Measurements from ENCODE around the gene TPCN2. TPM values are rescaled to one million over a fixed set of nuclear protein-coding genes. Genes with fewer than 3 reads are reported as not detected.

The TPCN2 gene
- total and polyA plus RNA-seq, 2 donors from 2014 or later, result 12.9 to 22.4 TPM

DNA sequence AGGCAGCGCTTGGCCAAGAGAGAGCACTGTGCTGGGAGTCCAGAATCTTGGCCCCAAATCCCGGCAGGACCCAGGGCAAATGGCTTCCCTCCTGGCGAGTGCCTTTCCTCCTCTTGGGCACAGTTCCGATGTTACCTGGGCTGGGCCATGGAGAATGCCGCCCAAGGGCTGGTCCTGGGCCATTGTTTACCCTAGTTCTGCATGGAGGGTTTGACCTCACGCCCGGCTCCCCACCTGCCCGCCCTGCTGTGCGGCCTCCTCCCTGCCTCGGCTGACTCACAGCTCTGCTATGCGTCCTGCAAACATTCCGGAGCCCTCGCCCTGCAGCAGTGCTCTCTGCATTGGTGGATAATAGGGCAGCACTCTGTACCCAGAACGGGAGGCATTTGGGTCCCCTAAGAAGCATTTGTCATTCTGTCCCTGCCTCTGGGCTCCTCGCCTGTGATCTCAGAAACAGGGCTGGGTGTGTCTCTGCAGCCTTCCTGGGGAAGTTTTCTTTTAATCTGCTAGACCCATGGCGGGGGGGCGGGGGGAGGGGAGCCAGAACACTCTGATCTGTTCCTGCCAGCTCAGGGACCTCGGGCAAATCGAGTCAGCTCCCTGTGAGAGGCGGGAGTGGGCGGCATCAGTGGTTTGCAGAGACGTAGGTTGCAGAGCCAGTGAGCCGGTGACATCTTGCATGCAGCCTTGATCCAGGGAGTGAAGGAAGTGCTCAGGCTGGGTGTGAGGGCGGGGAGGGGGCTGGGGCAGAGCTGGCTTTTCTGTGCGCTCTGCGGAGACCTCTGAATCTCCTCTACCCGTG, 74.1 kb downstream of the TPCN2 start:
- peaks cover 0 to 9% (median 0%) of the 10 kb centered on the region in 3 donors for H3K9me3 ChIP-seq (ENCODE audit: control insufficient read depth in 2 of 3, insufficient read depth in 1 of 3, low read length in 3 of 3)
- peaks cover 0 to 35% (median 25%) of the 10 kb centered on the region in 3 donors for H3K4me1 ChIP-seq (ENCODE audit: control insufficient read depth in 2 of 3, insufficient read depth in 2 of 3, low read depth in 1 of 3, low read length in 3 of 3)
- H3K36me3 ChIP-seq (ENCODE audit: control insufficient read depth in 2 of 3, insufficient read depth in 3 of 3, low read length in 3 of 3), result no peaks in the 10 kb centered on the region
- FAIRE-seq (no peak), DNase-seq (peak; percentile 88 to 97 (median 92))
- TF ChIP-seq, protein P1, sequence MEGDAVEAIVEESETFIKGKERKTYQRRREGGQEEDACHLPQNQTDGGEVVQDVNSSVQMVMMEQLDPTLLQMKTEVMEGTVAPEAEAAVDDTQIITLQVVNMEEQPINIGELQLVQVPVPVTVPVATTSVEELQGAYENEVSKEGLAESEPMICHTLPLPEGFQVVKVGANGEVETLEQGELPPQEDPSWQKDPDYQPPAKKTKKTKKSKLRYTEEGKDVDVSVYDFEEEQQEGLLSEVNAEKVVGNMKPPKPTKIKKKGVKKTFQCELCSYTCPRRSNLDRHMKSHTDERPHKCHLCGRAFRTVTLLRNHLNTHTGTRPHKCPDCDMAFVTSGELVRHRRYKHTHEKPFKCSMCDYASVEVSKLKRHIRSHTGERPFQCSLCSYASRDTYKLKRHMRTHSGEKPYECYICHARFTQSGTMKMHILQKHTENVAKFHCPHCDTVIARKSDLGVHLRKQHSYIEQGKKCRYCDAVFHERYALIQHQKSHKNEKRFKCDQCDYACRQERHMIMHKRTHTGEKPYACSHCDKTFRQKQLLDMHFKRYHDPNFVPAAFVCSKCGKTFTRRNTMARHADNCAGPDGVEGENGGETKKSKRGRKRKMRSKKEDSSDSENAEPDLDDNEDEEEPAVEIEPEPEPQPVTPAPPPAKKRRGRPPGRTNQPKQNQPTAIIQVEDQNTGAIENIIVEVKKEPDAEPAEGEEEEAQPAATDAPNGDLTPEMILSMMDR (IDR thresholded peaks at IDR 0.05; ENCODE audit: borderline replicate concordance, extremely low read depth, insufficient read depth), result no peak
- H3K27ac ChIP-seq (ENCODE audit: low read depth in 2 of 2, low read length in 2 of 2), result peak overlapping the region; percentile 47 to 89
- H3K9ac ChIP-seq (ENCODE audit: low read length in 3 of 3), result peak overlapping the region in 1 of 3 donors; percentile 58
- H3K27me3 ChIP-seq (ENCODE audit: control insufficient read depth, insufficient read depth, low read length), result no peaks in the 10 kb centered on the region
- no peak overlapping the region for H3K4me3 ChIP-seq (ENCODE audit: low read length in 3 of 3)
- intact Hi-C loops (cut with DNase I), result no loop called here

DNA sequence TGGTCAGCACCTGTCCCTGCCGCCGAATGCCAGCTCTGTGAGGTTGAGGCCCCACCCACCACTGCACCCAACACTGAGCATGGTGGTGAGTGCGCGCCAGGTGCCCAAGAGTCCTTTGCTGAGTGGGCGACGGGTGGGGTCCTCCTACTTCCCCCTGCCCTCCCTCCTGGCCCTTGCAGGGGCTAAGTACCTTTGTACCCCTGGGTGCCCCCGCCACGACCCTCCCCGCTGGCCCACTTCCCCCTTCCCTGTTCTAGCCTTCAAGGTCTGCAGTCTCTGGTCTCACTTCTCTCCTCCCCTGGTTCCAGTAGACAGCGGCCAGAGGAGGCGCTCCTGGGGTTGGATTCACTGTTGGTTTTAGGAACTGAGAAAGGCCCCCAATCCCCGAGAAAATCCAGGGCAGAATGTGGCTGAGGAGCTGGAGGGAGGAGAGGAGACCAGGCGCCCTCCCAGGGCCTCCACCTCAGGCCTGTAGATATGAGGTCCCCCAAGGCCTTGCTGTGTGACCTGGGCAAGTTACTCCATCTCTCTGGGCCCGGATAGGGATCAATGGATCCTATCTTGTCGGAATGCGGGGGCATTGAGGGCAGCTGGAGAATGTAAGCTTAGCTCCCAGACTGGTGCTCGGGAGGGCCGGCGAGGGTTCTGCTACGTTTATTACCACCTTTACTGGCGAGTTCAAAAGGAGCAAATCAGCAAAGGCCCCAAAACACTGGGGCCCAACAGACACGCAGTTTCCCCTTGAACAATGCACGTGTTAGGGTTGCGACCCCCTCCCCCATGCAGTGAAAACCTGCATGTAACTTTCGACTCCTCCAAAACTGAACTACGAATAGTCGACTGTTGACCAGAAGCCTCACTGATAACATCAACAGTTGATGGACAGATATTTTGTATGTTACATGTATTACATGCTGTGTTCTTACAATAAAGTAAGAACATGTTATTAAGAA, 75.1 kb downstream of the TPCN2 start:
- Histone ChIP-seq H3K27me3 (ENCODE audit: control insufficient read depth, insufficient read depth, low read length) (no peaks in the 10 kb centered on the region), H3K27ac (ENCODE audit: low read depth in 2 of 2, low read length in 2 of 2) (peak overlapping the region; percentile 47 to 89), H3K4me3 (ENCODE audit: low read length in 3 of 3) (no peak overlapping the region), H3K9me3 (ENCODE audit: control insufficient read depth in 2 of 3, insufficient read depth in 1 of 3, low read length in 3 of 3) (peaks cover 0 to 12% (median 0%) of the 10 kb centered on the region in 3 donors), H3K36me3 (ENCODE audit: control insufficient read depth in 2 of 3, insufficient read depth in 3 of 3, low read length in 3 of 3) (no peaks in the 10 kb centered on the region), H3K9ac (ENCODE audit: low read length in 3 of 3) (peak overlapping the region in 1 of 3 donors; percentile 58), H3K4me1 (ENCODE audit: control insufficient read depth in 2 of 3, insufficient read depth in 2 of 3, low read depth in 1 of 3, low read length in 3 of 3) (peaks cover 0 to 35% (median 25%) of the 10 kb centered on the region in 3 donors)
- peak in 2 of 5 donors; percentile 70 to 73 for DNase-seq
- intact Hi-C loops (cut with DNase I), result no loop called here
- TF ChIP-seq, protein P1 (IDR thresholded peaks at IDR 0.05; ENCODE audit: borderline replicate concordance, extremely low read depth, insufficient read depth), result no peak
- FAIRE-seq, result no peak

DNA sequence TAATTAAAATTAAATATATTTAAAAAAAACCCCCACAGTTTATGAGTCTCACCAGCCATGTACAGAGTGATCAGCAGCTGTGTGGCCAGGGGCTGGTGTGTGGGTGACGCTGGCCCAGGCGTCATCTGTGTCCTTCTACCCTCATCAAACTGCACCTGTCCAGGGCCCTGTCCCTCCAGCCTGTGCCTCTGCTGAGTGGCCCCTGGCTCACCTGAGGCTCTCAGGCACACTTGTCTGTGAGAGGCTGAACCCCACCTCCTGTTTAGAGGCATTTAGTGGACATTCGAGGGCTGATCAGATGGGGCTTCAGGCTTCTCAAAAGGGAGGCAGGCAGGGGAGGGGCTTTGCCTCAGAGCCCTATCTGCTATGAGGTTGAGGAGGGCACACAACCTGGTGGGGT, 77.1 kb downstream of the TPCN2 start:
- Histone ChIP-seq H3K4me3 (ENCODE audit: low read length in 3 of 3) (no peak overlapping the region), H3K9ac (ENCODE audit: low read length in 3 of 3) (no peak overlapping the region), H3K27me3 (ENCODE audit: control insufficient read depth, insufficient read depth, low read length) (no peaks in the 10 kb centered on the region), H3K27ac (ENCODE audit: low read depth in 2 of 2, low read length in 2 of 2) (no peak overlapping the region), H3K36me3 (ENCODE audit: control insufficient read depth in 2 of 3, insufficient read depth in 3 of 3, low read length in 3 of 3) (no peaks in the 10 kb centered on the region), H3K9me3 (ENCODE audit: control insufficient read depth in 2 of 3, insufficient read depth in 1 of 3, low read length in 3 of 3) (peaks cover 0 to 5% (median 0%) of the 10 kb centered on the region in 3 donors), H3K4me1 (ENCODE audit: control insufficient read depth in 2 of 3, insufficient read depth in 2 of 3, low read depth in 1 of 3, low read length in 3 of 3) (peaks cover 0 to 29% (median 26%) of the 10 kb centered on the region in 3 donors)
- intact Hi-C loops (cut with DNase I), result no loop called here
- no peak for FAIRE-seq
- TF ChIP-seq, protein P1 (IDR thresholded peaks at IDR 0.05; ENCODE audit: borderline replicate concordance, extremely low read depth, insufficient read depth), result no peak
- DNase-seq, result peak in 1 of 5 donors; percentile 43
